Fibroblast of the aortic adventitia (primary cell): ENCODE data around the gene HOXB4. TPM values are rescaled to one million over a fixed set of nuclear protein-coding genes. Genes with fewer than 3 reads are reported as not detected.

Source experiments
- DNase-seq: peaks from one replicate; pipeline ENCODE4 v3.0.0-alpha.2; 2010; ENCODE audit warnings: low read depth
- H3K4me3 ChIP-seq: 2 replicates; pipeline ENCODE4 v1.5.1; 2011; ENCODE audit warnings: low read depth, mild to moderate bottlenecking, control low read depth, low read length, moderate library complexity
- CTCF ChIP-seq: IDR thresholded peaks from 2 replicates; pipeline ENCODE4 v1.5.1; 2011; ENCODE audit warnings: mild to moderate bottlenecking, low read length, control low read depth, inconsistent platforms; ENCODE audit not compliant: insufficient read depth
- total RNA-seq: library from RNA; depleted of rRNA; stranded (reverse); fragments of >200 nt; gene quantifications from 2 replicates; pipeline ENCODE4 v1.2.3, GENCODE V29; 2012; ENCODE audit warnings: low replicate concordance

The HOXB4 gene
- total RNA-seq, 1 donor, result 3.8 TPM

GRCh38 chr17:48579760-48580554 is 1.8 kb upstream of the HOXB4 start:
- H3K4me3 ChIP-seq, result peak overlapping the region; percentile 77
- DNase-seq, result peak; percentile 65
- TF ChIP-seq CTCF, result no peak

GRCh38 chr17:48579471-48579759 is 1.3 kb upstream of the HOXB4 start:
- peak overlapping the region; percentile 77 for H3K4me3 ChIP-seq
- DNase-seq, result no peak
- TF ChIP-seq CTCF, result no peak

GRCh38 chr17:48578616-48579470 is 693 bp upstream of the HOXB4 start:
- H3K4me3 ChIP-seq, result peak overlapping the region; percentile 77
- no peak for TF ChIP-seq CTCF
- peak; percentile 54 for DNase-seq

- TF ChIP-seq CTCF, result no peak
- DNase-seq, result peak; percentile 81
- H3K4me3 ChIP-seq, result peak overlapping the region; percentile 77
Observed at GRCh38 chr17:48577330-48577945, 712 bp downstream of the HOXB4 start.

- no peak for TF ChIP-seq CTCF
- DNase-seq, result peak; percentile 84
- H3K4me3 ChIP-seq, result peak overlapping the region; percentile 77
Observed at GRCh38 chr17:48576479-48577309, 1.5 kb downstream of the HOXB4 start.
